T1000 (cell line): ENCODE results near the gene LRRC4B.

Source experiments
- DNase-seq: peaks from one replicate; lab custom pipeline; 2025; ENCODE audit warnings: mixed read lengths; lab: John Stamatoyannopoulos, UW

The LRRC4B gene

GRCh38 chr19:50522881-50523280 lies 45.4 kb downstream of the LRRC4B start:
- DNase-seq: no peak

GRCh38 chr19:50520822-50521465 lies 47.3 kb downstream of the LRRC4B start:
- DNase-seq: no peak

- DNase-seq: no peak
These were observed 49.1 kb downstream of the LRRC4B start for GRCh38 chr19:50519006-50519575.

GRCh38 chr19:50518091-50519005 lies 49.9 kb downstream of the LRRC4B start:
- DNase-seq: no peak

- no peak for DNase-seq
These were observed 50.5 kb downstream of the LRRC4B start for GRCh38 chr19:50517704-50518075.

- DNase-seq: no peak
These were observed 51.1 kb downstream of the LRRC4B start for GRCh38 chr19:50516964-50517703.

- no peak for DNase-seq
These were observed 51.8 kb downstream of the LRRC4B start for GRCh38 chr19:50516456-50516855.

- no peak for DNase-seq
These were observed 53.1 kb downstream of the LRRC4B start for GRCh38 chr19:50515168-50515561.

GRCh38 chr19:50514346-50515167 lies 53.7 kb downstream of the LRRC4B start:
- no peak for DNase-seq

GRCh38 chr19:50513746-50514345 lies 54.4 kb downstream of the LRRC4B start, which contains the start of gene ASPDH:
TSS of gene ASPDH (minus strand) at chr19:50513913. CDS start at chr19:50513823, 90 bp downstream.
- no peak for DNase-seq

GRCh38 chr19:50512999-50513745 lies 55.1 kb downstream of the LRRC4B start:
- DNase-seq: no peak

GRCh38 chr19:50512112-50512998 lies 55.9 kb downstream of the LRRC4B start:
- DNase-seq: no peak

- DNase-seq: peak; percentile 95
These were observed 57.0 kb downstream of the LRRC4B start, which contains the start of gene JOSD2 for GRCh38 chr19:50511069-50511822. TSS of gene JOSD2 (minus strand) at chr19:50511191. CDS start at chr19:50510431, 760 bp downstream.

- no peak for DNase-seq
These were observed 57.6 kb downstream of the LRRC4B start for GRCh38 chr19:50510700-50511068.

GRCh38 chr19:50510121-50510670 lies 58.0 kb downstream of the LRRC4B start:
- DNase-seq: no peak

GRCh38 chr19:50509366-50509765 lies 58.9 kb downstream of the LRRC4B start:
- no peak for DNase-seq

GRCh38 chr19:50508843-50509190 lies 59.4 kb downstream of the LRRC4B start:
- DNase-seq: no peak

GRCh38 chr19:50507376-50507775 lies 60.9 kb downstream of the LRRC4B start:
- DNase-seq: no peak
